ENCODE data around the gene ASRGL1.

ASRGL1 gene

GRCh38 chr11:62306227-62306626 is 31.0 kb upstream of the ASRGL1 start:
- H2AFZ ChIP-seq (ENCODE audit: low read length): no peak overlapping the region
- no peaks in the 10 kb centered on the region for H3K9me3 ChIP-seq (ENCODE audit: insufficient read depth, low read depth, low read length)
- H3F3A ChIP-seq (ENCODE audit: low read depth): no peaks in the 10 kb centered on the region
- H3K27me3 ChIP-seq (ENCODE audit: insufficient read depth, low read length, poor library complexity, severe bottlenecking): no peaks in the 10 kb centered on the region
- no peak overlapping the region for H3K4me2 ChIP-seq (ENCODE audit: low read depth, low read length, poor library complexity, severe bottlenecking)
- H3K9me2 ChIP-seq (replicated peaks; ENCODE audit: low read depth, low read length): no peaks in the 10 kb centered on the region
- H3K4me3 ChIP-seq (ENCODE audit: low read length, poor library complexity, severe bottlenecking): no peak overlapping the region
- no peak overlapping the region for H3K9ac ChIP-seq (ENCODE audit: low read depth, low read length, poor library complexity, severe bottlenecking)
- H3K79me2 ChIP-seq (ENCODE audit: insufficient read depth, low read length): no peaks in the 10 kb centered on the region
- TF ChIP-seq, protein P1, sequence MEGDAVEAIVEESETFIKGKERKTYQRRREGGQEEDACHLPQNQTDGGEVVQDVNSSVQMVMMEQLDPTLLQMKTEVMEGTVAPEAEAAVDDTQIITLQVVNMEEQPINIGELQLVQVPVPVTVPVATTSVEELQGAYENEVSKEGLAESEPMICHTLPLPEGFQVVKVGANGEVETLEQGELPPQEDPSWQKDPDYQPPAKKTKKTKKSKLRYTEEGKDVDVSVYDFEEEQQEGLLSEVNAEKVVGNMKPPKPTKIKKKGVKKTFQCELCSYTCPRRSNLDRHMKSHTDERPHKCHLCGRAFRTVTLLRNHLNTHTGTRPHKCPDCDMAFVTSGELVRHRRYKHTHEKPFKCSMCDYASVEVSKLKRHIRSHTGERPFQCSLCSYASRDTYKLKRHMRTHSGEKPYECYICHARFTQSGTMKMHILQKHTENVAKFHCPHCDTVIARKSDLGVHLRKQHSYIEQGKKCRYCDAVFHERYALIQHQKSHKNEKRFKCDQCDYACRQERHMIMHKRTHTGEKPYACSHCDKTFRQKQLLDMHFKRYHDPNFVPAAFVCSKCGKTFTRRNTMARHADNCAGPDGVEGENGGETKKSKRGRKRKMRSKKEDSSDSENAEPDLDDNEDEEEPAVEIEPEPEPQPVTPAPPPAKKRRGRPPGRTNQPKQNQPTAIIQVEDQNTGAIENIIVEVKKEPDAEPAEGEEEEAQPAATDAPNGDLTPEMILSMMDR (conservative IDR thresholded peaks at IDR 0.05; ENCODE audit: low read length): no peak
- no peaks in the 10 kb centered on the region for H4K20me1 ChIP-seq (ENCODE audit: insufficient read depth, low read length, poor library complexity, severe bottlenecking)
- no peaks in the 10 kb centered on the region for H3K4me1 ChIP-seq (ENCODE audit: insufficient read depth, low read length, poor library complexity, severe bottlenecking)
- no peaks in the 10 kb centered on the region for H3K36me3 ChIP-seq (ENCODE audit: insufficient read depth, low read length)

DNA sequence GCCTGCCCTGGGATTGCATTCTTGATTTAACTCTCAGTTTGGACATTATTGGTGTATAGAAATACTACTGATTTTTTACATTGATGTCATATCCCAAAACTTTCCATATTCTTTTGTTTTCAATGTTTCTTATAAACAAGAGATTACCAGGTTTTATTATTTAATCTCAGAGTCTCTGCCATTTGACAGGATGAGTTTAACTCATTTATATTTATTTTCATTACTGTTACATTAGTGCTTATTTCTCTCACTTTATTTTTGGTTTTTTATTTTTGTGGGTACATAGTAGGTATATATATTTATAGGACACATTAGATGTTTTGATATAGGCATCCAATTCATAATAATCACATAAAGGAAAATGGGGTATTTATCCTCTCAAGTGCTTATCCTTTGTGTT is 29.3 kb upstream of the ASRGL1 start:
- Histone ChIP-seq H3K9ac (ENCODE audit: low read depth, low read length, poor library complexity, severe bottlenecking) (no peak overlapping the region), H3K4me2 (ENCODE audit: low read depth, low read length, poor library complexity, severe bottlenecking) (no peak overlapping the region), H3K4me1 (ENCODE audit: insufficient read depth, low read length, poor library complexity, severe bottlenecking) (no peaks in the 10 kb centered on the region), H3K36me3 (ENCODE audit: insufficient read depth, low read length) (no peaks in the 10 kb centered on the region), H2AFZ (ENCODE audit: low read length) (no peak overlapping the region), H3K9me3 (ENCODE audit: insufficient read depth, low read depth, low read length) (no peaks in the 10 kb centered on the region), H4K20me1 (ENCODE audit: insufficient read depth, low read length, poor library complexity, severe bottlenecking) (no peaks in the 10 kb centered on the region), H3K9me2 (replicated peaks; ENCODE audit: low read depth, low read length) (no peaks in the 10 kb centered on the region), H3K27me3 (ENCODE audit: insufficient read depth, low read length, poor library complexity, severe bottlenecking) (no peaks in the 10 kb centered on the region), H3K79me2 (ENCODE audit: insufficient read depth, low read length) (no peaks in the 10 kb centered on the region), H3K4me3 (ENCODE audit: low read length, poor library complexity, severe bottlenecking) (no peak overlapping the region), H3F3A (ENCODE audit: low read depth) (no peaks in the 10 kb centered on the region)
- no peak for TF ChIP-seq EZH2phosphoT487 (IDR thresholded peaks at IDR 0.05; ENCODE audit: borderline replicate concordance)
- TF ChIP-seq, protein P1 (conservative IDR thresholded peaks at IDR 0.05; ENCODE audit: low read length): no peak

GRCh38 chr11:62309991-62310390 is 27.3 kb upstream of the ASRGL1 start:
- Histone ChIP-seq H4K20me1 (ENCODE audit: insufficient read depth, low read length, poor library complexity, severe bottlenecking) (no peaks in the 10 kb centered on the region), H3K27me3 (ENCODE audit: insufficient read depth, low read length, poor library complexity, severe bottlenecking) (no peaks in the 10 kb centered on the region), H3K9ac (ENCODE audit: low read depth, low read length, poor library complexity, severe bottlenecking) (no peak overlapping the region), H3K4me3 (ENCODE audit: low read length, poor library complexity, severe bottlenecking) (no peak overlapping the region), H3K79me2 (ENCODE audit: insufficient read depth, low read length) (no peaks in the 10 kb centered on the region), H3K9me3 (ENCODE audit: insufficient read depth, low read depth, low read length) (no peaks in the 10 kb centered on the region), H2AFZ (ENCODE audit: low read length) (no peak overlapping the region), H3F3A (ENCODE audit: low read depth) (no peaks in the 10 kb centered on the region), H3K36me3 (ENCODE audit: insufficient read depth, low read length) (no peaks in the 10 kb centered on the region), H3K4me1 (ENCODE audit: insufficient read depth, low read length, poor library complexity, severe bottlenecking) (no peaks in the 10 kb centered on the region), H3K4me2 (ENCODE audit: low read depth, low read length, poor library complexity, severe bottlenecking) (no peak overlapping the region), H3K9me2 (replicated peaks; ENCODE audit: low read depth, low read length) (no peaks in the 10 kb centered on the region)
- TF ChIP-seq EZH2phosphoT487 (IDR thresholded peaks at IDR 0.05; ENCODE audit: borderline replicate concordance): no peak
- TF ChIP-seq, protein P1 (conservative IDR thresholded peaks at IDR 0.05; ENCODE audit: low read length): no peak
